Natural killer cell (primary cell): ENCODE results near the gene RGS8. TPM values are rescaled to one million over a fixed set of nuclear protein-coding genes. Genes with fewer than 3 reads are reported as not detected.

Experiments used
- ATAC-seq, 3 donors: fragments of 150-1000 bp in 2 of 3; fragments of 200-7000 bp in 1 of 3; cut with Tn5 transposase; 1 replicate in 1 of 3; 2 replicates in 2 of 3; pipeline ENCODE4 v1.10.0; 2021; ENCODE audit warnings: mild to moderate bottlenecking in 2 of 3, moderate library complexity in 2 of 3
- DNase-seq, 2 donors: peaks; one replicate each; pipeline versions ENCODE4 v3.0.0 to v3.0.0-alpha.2; 2013 to 2021; ENCODE audit warnings: mixed read lengths in 1 of 2
- H3K27ac ChIP-seq: one replicate; pipeline ENCODE4 v1.5.1; 2013; ENCODE audit warnings: mild to moderate bottlenecking, low read length
- H3K27me3 ChIP-seq: one replicate; pipeline ENCODE4 v1.6.1; 2013; ENCODE audit warnings: low read length; ENCODE audit not compliant: control insufficient read depth, insufficient read depth
- H3K36me3 ChIP-seq: one replicate; pipeline ENCODE4 v1.6.1; 2013; ENCODE audit warnings: low read length; ENCODE audit not compliant: control insufficient read depth, insufficient read depth
- H3K4me1 ChIP-seq: one replicate; pipeline ENCODE4 v1.6.1; 2013; ENCODE audit warnings: low read length; ENCODE audit not compliant: control insufficient read depth, insufficient read depth
- H3K4me3 ChIP-seq: one replicate; pipeline ENCODE4 v1.5.1; 2013; ENCODE audit warnings: low read length
- H3K9me3 ChIP-seq: one replicate; pipeline ENCODE4 v1.6.1; 2013; ENCODE audit warnings: low read length; ENCODE audit not compliant: control insufficient read depth, insufficient read depth
- H3K27ac Mint-ChIP-seq, 2 donors: one replicate each; pipeline ENCODE4 v1.8.0; 2022; ENCODE audit warnings: mild to moderate bottlenecking in 2 of 2, mixed read lengths in 2 of 2, moderate library complexity in 1 of 2
- H3K27me3 Mint-ChIP-seq, 2 donors: one replicate each; pipeline ENCODE4 v1.8.0; 2022; ENCODE audit warnings: low read depth in 2 of 2, mixed read lengths in 2 of 2
- H3K36me3 Mint-ChIP-seq: one replicate; pipeline ENCODE4 v1.8.0; 2022; ENCODE audit warnings: mixed read lengths
- H3K4me1 Mint-ChIP-seq, 2 donors: one replicate each; pipeline ENCODE4 v1.8.0; 2022; ENCODE audit warnings: mixed read lengths in 2 of 2
- H3K4me3 Mint-ChIP-seq: one replicate; pipeline ENCODE4 v1.8.0; 2022; ENCODE audit warnings: mild to moderate bottlenecking, moderate library complexity, mixed read lengths
- H3K9me3 Mint-ChIP-seq, 2 donors: one replicate each; pipeline ENCODE4 v1.8.0; 2022; ENCODE audit warnings: mixed read lengths in 2 of 2
- WGBS: methylation state at CpG from one replicate; pipeline ENCODE4 v1.1.7; 2013; ENCODE audit warnings: missing lambda C conversion rate; ENCODE audit not compliant: insufficient coverage; 5-methylcytosine and 5-hydroxymethylcytosine counted together
- intact Hi-C: fragments of 100-400 bp; cut with micrococcal nuclease; formaldehyde crosslinking; loops from one replicate; pipeline ENCODE4 v1.14.2; 2022
- total RNA-seq, 4 donors: library from RNA; stranded (reverse); fragments of 120-200 nt in 1 of 4; gene quantifications; one replicate each; pipeline versions ENCODE4 v1.2.3 to v1.2.4, GENCODE V29; 2013 to 2022
- TF ChIP-seq, protein P1 (sequence below): fragments of 200-600 bp; IDR thresholded peaks from one replicate; pipeline ENCODE4 v1.8.0; 2022; ENCODE audit warnings: antibody characterized with exemption

The RGS8 gene
- total RNA-seq, 3 donors from 2014 or later (not counting 1 experiment from before 2014, with no cell fraction given), result not detected

DNA sequence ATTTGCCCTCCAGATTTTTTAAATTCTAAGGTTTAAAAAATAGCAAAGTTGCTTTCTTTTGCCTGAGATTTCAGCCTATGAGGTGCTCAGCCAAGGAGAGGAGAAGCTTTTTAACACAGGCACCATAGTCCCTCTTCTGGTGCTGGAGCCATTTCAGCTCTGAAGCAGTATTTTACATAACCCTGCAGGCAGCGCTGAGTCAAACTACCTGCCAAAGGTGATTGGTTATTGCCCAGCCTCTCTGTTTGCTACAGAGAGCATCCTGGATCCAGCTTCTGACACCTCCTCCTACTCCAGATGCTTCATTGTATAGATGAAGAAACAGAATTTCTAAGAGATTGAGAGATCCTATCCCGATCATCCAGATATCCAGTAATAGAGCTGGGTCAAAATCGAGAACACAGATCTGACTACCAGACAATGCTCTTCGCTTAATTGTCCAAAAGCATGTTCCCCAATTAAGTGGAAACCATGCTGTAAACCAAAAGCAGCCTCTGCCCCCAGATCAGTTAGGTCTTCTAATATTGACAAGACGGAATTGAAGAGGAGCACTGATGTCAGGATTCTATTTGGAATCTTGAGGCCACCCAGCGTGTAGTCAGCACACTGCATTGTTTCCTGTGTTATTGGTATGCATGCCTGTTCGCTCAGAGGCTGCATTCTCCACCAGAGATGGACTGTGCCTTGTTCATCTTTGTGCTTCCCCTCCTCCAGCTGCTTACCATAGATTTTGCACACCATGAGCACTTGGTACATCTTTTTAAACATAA lies 22.1 kb downstream of the RGS8 start:
- Histone ChIP-seq H3K27ac (no peak overlapping the region), H3K4me3 (no peak overlapping the region), H3K27me3 (peaks cover 3% of the 10 kb centered on the region), H3K36me3 (no peaks in the 10 kb centered on the region), H3K9me3 (no peaks in the 10 kb centered on the region), H3K4me1 (no peaks in the 10 kb centered on the region)
- TF ChIP-seq, protein P1, sequence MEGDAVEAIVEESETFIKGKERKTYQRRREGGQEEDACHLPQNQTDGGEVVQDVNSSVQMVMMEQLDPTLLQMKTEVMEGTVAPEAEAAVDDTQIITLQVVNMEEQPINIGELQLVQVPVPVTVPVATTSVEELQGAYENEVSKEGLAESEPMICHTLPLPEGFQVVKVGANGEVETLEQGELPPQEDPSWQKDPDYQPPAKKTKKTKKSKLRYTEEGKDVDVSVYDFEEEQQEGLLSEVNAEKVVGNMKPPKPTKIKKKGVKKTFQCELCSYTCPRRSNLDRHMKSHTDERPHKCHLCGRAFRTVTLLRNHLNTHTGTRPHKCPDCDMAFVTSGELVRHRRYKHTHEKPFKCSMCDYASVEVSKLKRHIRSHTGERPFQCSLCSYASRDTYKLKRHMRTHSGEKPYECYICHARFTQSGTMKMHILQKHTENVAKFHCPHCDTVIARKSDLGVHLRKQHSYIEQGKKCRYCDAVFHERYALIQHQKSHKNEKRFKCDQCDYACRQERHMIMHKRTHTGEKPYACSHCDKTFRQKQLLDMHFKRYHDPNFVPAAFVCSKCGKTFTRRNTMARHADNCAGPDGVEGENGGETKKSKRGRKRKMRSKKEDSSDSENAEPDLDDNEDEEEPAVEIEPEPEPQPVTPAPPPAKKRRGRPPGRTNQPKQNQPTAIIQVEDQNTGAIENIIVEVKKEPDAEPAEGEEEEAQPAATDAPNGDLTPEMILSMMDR, result no peak
- H3K27me3 Mint-ChIP-seq, result peaks cover 17 to 54% of the 10 kb centered on the region in 2 donors
- H3K9me3 Mint-ChIP-seq, result no peaks in the 10 kb centered on the region
- DNase-seq (peak in 1 of 2 donors; percentile 10), ATAC-seq (no peak)
- no peaks in the 10 kb centered on the region for H3K36me3 Mint-ChIP-seq
- no peak overlapping the region for H3K27ac Mint-ChIP-seq
- H3K4me3 Mint-ChIP-seq, result no peak overlapping the region
- 76% methylated on average over 7 of the region's 7 CpGs for WGBS
- H3K4me1 Mint-ChIP-seq, result no peaks in the 10 kb centered on the region
- intact Hi-C loops, result loop anchor here (5.0 kb wide), 1 partner anchor 60 kb away; the partner anchor contains the start of gene RGS16

DNA sequence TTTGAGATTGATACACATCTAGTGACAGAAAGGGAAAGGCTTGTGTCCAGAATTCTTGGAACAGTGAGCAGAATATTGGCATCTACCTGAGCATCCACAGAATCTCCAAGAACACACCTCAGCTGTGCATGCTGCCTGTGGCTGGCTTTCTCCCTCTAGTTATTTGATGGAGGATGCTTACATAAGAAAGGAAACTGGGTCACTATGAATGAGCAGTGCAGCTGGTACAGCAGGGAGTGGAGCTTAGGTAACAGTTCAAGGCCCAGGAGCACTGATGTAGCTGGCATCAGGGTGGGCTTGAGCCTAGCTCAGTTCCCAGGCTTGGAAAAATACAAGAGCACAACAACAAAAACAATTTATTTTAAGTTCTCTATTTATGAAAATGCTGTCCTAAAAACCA lies 26.3 kb downstream of the RGS8 start:
- Histone ChIP-seq H3K9me3 (no peaks in the 10 kb centered on the region), H3K27me3 (peaks cover 3% of the 10 kb centered on the region), H3K4me3 (no peak overlapping the region), H3K27ac (no peak overlapping the region), H3K4me1 (no peaks in the 10 kb centered on the region), H3K36me3 (no peaks in the 10 kb centered on the region)
- ATAC-seq (no peak), DNase-seq (no peak)
- intact Hi-C loops, result no loop called here
- no peak overlapping the region for H3K4me3 Mint-ChIP-seq
- TF ChIP-seq, protein P1, result no peak
- H3K4me1 Mint-ChIP-seq, result no peaks in the 10 kb centered on the region
- H3K9me3 Mint-ChIP-seq, result no peaks in the 10 kb centered on the region
- peaks cover 12 to 30% of the 10 kb centered on the region in 2 donors for H3K27me3 Mint-ChIP-seq
- no peaks in the 10 kb centered on the region for H3K36me3 Mint-ChIP-seq
- H3K27ac Mint-ChIP-seq, result no peak overlapping the region

GRCh38 chr1:182656842-182657397 lies 27.5 kb downstream of the RGS8 start:
- ATAC-seq, result no peak
- H3K9me3 Mint-ChIP-seq, result no peaks in the 10 kb centered on the region

More at GRCh38 chr1:182656842-182657397, 27.5 kb downstream of the RGS8 start:
- no peaks in the 10 kb centered on the region for H3K27me3 ChIP-seq
- Mint-ChIP-seq H3K27ac (no peak overlapping the region), H3K4me3 (no peak overlapping the region), H3K4me1 (no peaks in the 10 kb centered on the region), H3K27me3 (peaks cover 6 to 19% of the 10 kb centered on the region in 2 donors), H3K36me3 (no peaks in the 10 kb centered on the region)
- no peaks in the 10 kb centered on the region for H3K4me1 ChIP-seq
- TF ChIP-seq, protein P1, result no peak
- H3K36me3 ChIP-seq, result no peaks in the 10 kb centered on the region
- no peak overlapping the region for H3K4me3 ChIP-seq
- H3K27ac ChIP-seq, result no peak overlapping the region
- H3K9me3 ChIP-seq, result no peaks in the 10 kb centered on the region
- DNase-seq, result no peak
- intact Hi-C loops, result no loop called here
- WGBS, result 91% methylated on average over 4 of the region's 4 CpGs
